ENCODE data around the gene STIM1. TPM values are rescaled to one million over a fixed set of nuclear protein-coding genes. Genes with fewer than 3 reads are reported as not detected.

The STIM1 gene
- total RNA-seq, 1 experiment from 2014 or later = 93.6 TPM

DNA sequence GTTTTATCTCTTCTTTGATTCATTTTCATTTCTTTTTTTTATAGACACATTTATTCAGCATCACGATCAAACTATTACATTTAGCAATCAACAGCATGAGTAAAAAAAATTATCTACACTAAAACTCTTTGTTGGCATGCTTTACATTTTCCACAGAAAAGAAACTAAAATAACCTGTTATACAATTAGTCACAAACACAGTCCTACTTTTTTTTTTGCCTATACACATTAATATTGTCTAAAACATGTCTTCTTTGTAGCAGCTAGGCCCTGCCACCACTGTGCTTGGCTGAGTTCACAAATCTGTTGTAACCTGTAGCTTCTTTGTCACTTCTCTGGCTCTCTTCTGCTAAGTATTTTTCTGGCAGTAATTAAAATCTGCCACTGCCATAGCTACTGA, 117.0 kb downstream of the STIM1 start:
- intact Hi-C loops (cut with micrococcal nuclease; ENCODE audit: unreplicated experiment) = no loop called here
- no TSS peak for BruUV-seq (replicated peaks)

DNA sequence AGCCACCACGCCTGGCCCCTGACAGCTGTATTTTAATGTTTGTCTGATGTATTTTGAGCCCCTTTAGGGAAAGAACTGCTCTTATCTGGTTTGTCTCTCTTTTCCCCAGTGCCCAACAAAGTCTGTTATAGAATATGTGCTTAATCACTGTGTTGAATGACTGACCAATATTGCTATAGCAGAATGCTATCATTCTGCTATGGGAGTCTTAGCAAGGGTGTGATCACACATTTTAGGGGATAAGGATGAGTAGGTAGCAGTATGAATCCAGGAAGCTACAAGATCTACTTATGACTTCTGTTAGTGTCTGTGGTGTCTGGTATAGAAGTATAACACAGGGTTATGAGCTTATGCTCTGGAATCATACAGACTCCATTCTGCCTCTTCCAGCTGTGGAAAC, 121.6 kb downstream of the STIM1 start:
- TF ChIP-seq POLR2AphosphoS5 (IDR thresholded peaks at IDR 0.05; ENCODE audit: low read depth, low read length) (no peak), TCF7L2 (IDR thresholded peaks at IDR 0.05; ENCODE audit: low read depth, low read length) (no peak), SIN3A (IDR thresholded peaks at IDR 0.05; ENCODE audit: borderline replicate concordance, insufficient read depth, low read depth, low read length) (no peak)
- TF ChIP-seq, protein P1, sequence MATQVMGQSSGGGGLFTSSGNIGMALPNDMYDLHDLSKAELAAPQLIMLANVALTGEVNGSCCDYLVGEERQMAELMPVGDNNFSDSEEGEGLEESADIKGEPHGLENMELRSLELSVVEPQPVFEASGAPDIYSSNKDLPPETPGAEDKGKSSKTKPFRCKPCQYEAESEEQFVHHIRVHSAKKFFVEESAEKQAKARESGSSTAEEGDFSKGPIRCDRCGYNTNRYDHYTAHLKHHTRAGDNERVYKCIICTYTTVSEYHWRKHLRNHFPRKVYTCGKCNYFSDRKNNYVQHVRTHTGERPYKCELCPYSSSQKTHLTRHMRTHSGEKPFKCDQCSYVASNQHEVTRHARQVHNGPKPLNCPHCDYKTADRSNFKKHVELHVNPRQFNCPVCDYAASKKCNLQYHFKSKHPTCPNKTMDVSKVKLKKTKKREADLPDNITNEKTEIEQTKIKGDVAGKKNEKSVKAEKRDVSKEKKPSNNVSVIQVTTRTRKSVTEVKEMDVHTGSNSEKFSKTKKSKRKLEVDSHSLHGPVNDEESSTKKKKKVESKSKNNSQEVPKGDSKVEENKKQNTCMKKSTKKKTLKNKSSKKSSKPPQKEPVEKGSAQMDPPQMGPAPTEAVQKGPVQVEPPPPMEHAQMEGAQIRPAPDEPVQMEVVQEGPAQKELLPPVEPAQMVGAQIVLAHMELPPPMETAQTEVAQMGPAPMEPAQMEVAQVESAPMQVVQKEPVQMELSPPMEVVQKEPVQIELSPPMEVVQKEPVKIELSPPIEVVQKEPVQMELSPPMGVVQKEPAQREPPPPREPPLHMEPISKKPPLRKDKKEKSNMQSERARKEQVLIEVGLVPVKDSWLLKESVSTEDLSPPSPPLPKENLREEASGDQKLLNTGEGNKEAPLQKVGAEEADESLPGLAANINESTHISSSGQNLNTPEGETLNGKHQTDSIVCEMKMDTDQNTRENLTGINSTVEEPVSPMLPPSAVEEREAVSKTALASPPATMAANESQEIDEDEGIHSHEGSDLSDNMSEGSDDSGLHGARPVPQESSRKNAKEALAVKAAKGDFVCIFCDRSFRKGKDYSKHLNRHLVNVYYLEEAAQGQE (IDR thresholded peaks at IDR 0.05; ENCODE audit: insufficient read depth in 1 of 2, low read depth in 2 of 2, low read length in 1 of 2) = no peak
- TF ChIP-seq, protein P2, sequence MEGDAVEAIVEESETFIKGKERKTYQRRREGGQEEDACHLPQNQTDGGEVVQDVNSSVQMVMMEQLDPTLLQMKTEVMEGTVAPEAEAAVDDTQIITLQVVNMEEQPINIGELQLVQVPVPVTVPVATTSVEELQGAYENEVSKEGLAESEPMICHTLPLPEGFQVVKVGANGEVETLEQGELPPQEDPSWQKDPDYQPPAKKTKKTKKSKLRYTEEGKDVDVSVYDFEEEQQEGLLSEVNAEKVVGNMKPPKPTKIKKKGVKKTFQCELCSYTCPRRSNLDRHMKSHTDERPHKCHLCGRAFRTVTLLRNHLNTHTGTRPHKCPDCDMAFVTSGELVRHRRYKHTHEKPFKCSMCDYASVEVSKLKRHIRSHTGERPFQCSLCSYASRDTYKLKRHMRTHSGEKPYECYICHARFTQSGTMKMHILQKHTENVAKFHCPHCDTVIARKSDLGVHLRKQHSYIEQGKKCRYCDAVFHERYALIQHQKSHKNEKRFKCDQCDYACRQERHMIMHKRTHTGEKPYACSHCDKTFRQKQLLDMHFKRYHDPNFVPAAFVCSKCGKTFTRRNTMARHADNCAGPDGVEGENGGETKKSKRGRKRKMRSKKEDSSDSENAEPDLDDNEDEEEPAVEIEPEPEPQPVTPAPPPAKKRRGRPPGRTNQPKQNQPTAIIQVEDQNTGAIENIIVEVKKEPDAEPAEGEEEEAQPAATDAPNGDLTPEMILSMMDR (IDR thresholded peaks at IDR 0.05) = no peak
- Histone ChIP-seq H3K36me3 (ENCODE audit: control insufficient read depth, insufficient read depth, low read length) (no peaks in the 10 kb centered on the region), H3K4me1 (ENCODE audit: control insufficient read depth, insufficient read depth, low read length) (no peaks in the 10 kb centered on the region), H3K27ac (ENCODE audit: low read length) (no peak overlapping the region), H3K9me3 (ENCODE audit: control insufficient read depth, insufficient read depth, low read depth, low read length) (no peaks in the 10 kb centered on the region), H3K27me3 (ENCODE audit: control insufficient read depth, insufficient read depth, low read length) (no peaks in the 10 kb centered on the region), H3K4me3 (ENCODE audit: low read depth in 2 of 2, low read length in 2 of 2) (no peak overlapping the region)
- CTCF ChIA-PET = no interaction called here
- POLR2A ChIA-PET = interaction anchor here (0.6 kb wide), 1 partner anchor 11 kb away, joined by 4 read pairs; no protein-coding TSS in a partner anchor
- in situ Hi-C loops (cut with HindIII; ENCODE audit: low pct_unique_long_range_greater_than_20kb, low sequenced_read_pairs) = no loop called here
- BruUV-seq (replicated peaks) = no TSS peak
- intact Hi-C loops (cut with micrococcal nuclease; ENCODE audit: unreplicated experiment) = no loop called here
- ATAC-seq (no peak), DNase-seq (ENCODE audit: low read depth, low spot score) (no peak)

More for the DNA sequence above, 117.0 kb downstream of the STIM1 start:
- Histone ChIP-seq H3K27me3 (ENCODE audit: control insufficient read depth, insufficient read depth, low read length) (no peaks in the 10 kb centered on the region), H3K9me3 (ENCODE audit: control insufficient read depth, insufficient read depth, low read depth, low read length) (no peaks in the 10 kb centered on the region), H3K27ac (ENCODE audit: low read length) (no peak overlapping the region), H3K4me1 (ENCODE audit: control insufficient read depth, insufficient read depth, low read length) (no peaks in the 10 kb centered on the region), H3K36me3 (ENCODE audit: control insufficient read depth, insufficient read depth, low read length) (no peaks in the 10 kb centered on the region), H3K4me3 (ENCODE audit: low read depth in 2 of 2, low read length in 2 of 2) (no peak overlapping the region)
- DNase-seq (ENCODE audit: low read depth, low spot score) (no peak), ATAC-seq (no peak)
- POLR2A ChIA-PET = no interaction called here
- CTCF ChIA-PET = no interaction called here
- TF ChIP-seq SIN3A (IDR thresholded peaks at IDR 0.05; ENCODE audit: borderline replicate concordance, insufficient read depth, low read depth, low read length) = no peak
- TF ChIP-seq, protein P1 (IDR thresholded peaks at IDR 0.05; ENCODE audit: insufficient read depth in 1 of 2, low read depth in 2 of 2, low read length in 1 of 2) = no peak
- TF ChIP-seq, protein P2 (IDR thresholded peaks at IDR 0.05) = no peak
- no peak for TF ChIP-seq POLR2AphosphoS5 (IDR thresholded peaks at IDR 0.05; ENCODE audit: low read depth, low read length)
- no peak for TF ChIP-seq TCF7L2 (IDR thresholded peaks at IDR 0.05; ENCODE audit: low read depth, low read length)
- in situ Hi-C loops (cut with HindIII; ENCODE audit: low pct_unique_long_range_greater_than_20kb, low sequenced_read_pairs) = no loop called here

Data from Panc1 (cell line).